HG03457 (cell line): ENCODE results near the gene ERAP2.
A peak's percentile ranks its signal among the peaks of the same experiment; 100 is the strongest.

Experiments used
- ATAC-seq: cut with Tn5 transposase; IDR thresholded peaks from one replicate; pipeline ENCODE4 v1.9.1; 2021; ENCODE audit warnings: moderate number of reproducible peaks; ENCODE audit not compliant: unreplicated experiment

Gene ERAP2

GRCh38 chr5:96896276-96896675 lies 20.0 kb downstream of the ERAP2 start:
- peak; percentile 55 for ATAC-seq

DNA sequence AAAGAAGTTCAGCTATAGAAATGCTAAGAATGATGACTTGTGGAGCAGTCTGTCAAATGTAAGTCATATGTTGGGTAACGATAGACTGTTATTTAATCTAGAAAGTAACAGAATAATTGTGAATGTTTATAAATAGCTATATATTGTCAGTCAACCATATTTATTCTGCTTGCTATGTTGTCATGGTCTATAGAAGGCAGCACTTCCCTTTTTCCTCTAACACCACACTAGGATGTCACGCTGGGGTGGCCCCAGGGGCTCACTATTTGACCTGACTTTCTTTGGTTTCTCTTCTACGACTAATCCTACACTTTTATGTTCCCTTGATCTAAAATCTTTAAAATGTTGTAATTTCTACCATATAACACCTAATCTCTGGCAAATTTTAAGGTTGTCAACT lies 20.5 kb downstream of the ERAP2 start:
- ATAC-seq, result peak; percentile 90

DNA sequence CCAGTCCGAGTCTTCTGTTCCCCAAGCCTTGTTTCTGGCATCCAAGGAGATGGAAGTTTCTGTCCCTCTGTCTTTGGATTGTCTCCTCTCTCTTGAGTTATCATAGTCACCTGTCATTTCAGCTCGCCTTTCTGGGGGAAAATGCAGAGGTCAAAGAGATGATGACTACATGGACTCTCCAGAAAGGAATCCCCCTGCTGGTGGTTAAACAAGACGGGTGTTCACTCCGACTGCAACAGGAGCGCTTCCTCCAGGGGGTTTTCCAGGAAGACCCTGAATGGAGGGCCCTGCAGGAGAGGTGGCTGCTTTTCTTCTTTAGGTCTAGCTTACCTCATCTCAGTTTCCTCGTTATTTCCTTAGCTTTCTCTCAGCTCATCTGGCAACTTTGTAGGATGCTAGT lies 25.1 kb downstream of the ERAP2 start:
- no peak for ATAC-seq

GRCh38 chr5:96901841-96902240 lies 25.5 kb downstream of the ERAP2 start:
- no peak for ATAC-seq

- no peak for ATAC-seq
These were observed 26.6 kb downstream of the ERAP2 start for GRCh38 chr5:96902876-96903275.

DNA sequence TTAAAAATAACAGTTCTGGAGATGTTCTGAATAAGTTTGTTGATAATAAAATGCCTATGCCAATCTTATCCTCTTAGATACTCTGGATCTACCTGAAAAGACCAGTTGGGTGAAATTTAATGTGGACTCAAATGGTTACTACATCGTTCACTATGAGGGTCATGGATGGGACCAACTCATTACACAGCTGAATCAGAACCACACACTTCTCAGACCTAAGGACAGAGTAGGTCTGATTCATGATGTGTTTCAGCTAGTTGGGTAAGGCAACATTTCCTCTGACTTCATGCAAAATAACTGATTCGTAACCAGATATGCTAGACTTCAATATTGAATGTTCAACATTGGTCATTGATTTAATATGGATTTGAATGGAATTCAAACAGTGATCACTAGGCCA lies 27.0 kb downstream of the ERAP2 start:
- ATAC-seq, result no peak

GRCh38 chr5:96904054-96904931 lies 28.0 kb downstream of the ERAP2 start:
- no peak for ATAC-seq

DNA sequence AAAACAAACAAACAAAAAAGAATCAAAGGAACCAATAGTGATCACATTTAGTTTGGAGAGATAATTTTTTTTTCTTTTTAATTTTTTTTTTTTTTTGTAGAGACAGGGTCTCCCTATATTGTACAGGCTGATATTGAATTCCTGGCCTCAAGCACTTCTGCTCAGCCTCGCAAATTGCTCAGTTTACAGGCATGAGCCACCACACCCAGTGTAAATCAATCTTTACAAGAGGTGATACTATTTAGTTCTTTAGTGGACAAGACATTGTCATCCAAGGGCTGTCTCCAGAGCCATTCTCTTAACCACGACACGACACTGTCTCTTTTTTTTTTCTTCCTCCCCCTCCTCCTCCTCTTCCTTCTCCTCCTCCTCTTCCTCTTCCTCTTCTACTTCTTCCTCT lies 29.6 kb downstream of the ERAP2 start:
- ATAC-seq, result no peak

DNA sequence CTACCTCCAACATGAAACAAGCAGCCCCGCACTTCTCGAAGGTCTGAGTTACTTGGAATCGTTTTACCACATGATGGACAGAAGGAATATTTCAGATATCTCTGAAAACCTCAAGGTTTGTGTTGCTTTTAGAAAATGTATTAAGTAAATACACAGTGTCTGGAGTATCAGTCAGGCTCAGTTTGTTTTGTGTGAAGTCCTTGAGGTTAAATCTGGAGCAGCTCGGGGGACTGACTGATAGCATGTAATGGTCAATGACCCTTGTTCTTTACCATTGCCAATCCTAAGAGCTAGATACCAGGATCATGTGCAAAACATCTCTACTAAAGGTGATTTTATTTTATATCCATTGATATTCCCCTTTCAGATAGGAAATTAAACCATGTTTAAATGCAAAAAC lies 32.7 kb downstream of the ERAP2 start:
- ATAC-seq, result no peak

GRCh38 chr5:96909435-96909834 lies 33.1 kb downstream of the ERAP2 start:
- no peak for ATAC-seq

DNA sequence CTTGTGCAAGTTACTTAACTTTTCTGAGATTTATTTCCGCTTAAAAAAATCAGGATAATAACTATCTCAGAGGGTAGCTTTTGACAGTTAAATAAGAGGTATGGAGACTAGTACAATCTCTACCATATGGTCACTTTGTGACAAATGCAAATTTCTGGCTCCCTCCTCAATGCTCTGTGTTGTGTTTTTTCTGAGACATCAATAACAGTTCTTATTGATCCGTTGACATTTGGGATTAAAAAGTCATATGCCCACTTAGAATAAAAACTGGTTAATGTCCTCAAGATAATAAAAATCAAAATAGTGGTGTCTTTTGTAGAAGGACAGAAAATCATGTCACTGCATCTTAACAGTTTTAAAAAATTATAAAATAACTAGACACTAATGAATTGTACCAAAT lies 34.8 kb downstream of the ERAP2 start:
- ATAC-seq, result no peak

GRCh38 chr5:96913233-96913632 lies 36.9 kb downstream of the ERAP2 start:
- no peak for ATAC-seq

DNA sequence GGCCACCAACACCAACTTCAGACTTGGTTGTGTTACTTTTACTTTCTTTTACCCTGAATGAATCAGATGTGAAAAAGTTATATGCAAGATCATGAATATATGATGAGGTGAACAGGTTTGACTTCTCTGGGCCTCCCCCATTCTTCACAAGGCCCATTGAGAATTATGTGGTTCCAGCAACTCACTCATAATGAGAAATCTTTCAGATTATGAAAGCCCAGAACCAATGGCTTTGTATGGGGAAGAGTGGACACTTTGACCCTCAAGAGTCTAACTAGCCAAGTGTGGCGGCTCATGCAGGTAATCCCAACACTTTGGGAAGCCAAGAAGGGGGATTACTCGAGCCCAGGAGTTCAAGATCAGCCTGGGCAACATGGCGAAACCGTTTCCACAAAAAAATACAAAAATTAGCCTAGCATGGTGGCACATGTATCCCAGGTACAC lies 43.5 kb downstream of the ERAP2 start:
- ATAC-seq, result peak; percentile 55

GRCh38 chr5:96920744-96921355 lies 44.5 kb downstream of the ERAP2 start:
- no peak for ATAC-seq

- ATAC-seq, result no peak
These were observed 46.4 kb downstream of the ERAP2 start for GRCh38 chr5:96922499-96923244.

- ATAC-seq, result no peak
These were observed 47.7 kb downstream of the ERAP2 start for GRCh38 chr5:96924016-96924443.

GRCh38 chr5:96926276-96926675 lies 50.0 kb downstream of the ERAP2 start:
- no peak for ATAC-seq

DNA sequence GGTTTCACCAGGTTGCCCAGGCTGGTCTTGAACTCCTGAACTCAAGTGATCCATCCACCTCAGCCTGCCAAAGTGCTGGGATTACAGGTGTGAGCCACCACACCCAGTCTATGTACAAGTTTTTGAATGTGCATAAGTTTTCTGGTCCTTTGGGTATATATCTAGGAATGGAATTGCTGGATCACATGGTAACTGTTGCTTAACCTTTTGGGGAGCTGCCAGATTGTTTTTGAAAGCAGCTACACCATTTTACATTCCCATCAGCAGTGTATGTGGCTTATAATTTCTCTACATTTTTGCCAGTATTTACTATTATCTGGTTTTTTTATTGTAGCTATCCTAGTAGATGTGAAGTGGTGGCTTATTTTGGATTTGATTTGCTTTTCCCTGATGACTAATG lies 50.7 kb downstream of the ERAP2 start:
- ATAC-seq, result no peak

GRCh38 chr5:96928931-96929708 lies 52.8 kb downstream of the ERAP2 start:
- no peak for ATAC-seq

DNA sequence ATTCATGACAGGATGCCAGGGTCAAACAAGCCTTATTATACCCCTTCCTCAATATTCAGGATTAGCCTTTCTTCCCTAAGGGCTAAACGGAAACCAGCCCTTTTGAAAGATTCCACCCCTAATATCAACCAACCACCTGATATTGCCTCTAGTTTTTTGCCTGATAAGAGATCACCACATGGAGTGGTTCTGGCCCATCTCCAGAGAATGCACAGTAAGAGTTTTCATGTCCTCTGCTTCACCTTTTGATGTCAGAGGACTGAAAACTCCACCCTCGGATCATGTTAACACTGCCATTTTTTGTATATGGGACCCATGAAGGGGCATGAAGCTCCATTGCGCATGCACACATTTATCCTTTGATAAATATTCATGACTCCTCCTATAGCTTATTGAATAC lies 53.8 kb downstream of the ERAP2 start:
- ATAC-seq, result no peak

DNA sequence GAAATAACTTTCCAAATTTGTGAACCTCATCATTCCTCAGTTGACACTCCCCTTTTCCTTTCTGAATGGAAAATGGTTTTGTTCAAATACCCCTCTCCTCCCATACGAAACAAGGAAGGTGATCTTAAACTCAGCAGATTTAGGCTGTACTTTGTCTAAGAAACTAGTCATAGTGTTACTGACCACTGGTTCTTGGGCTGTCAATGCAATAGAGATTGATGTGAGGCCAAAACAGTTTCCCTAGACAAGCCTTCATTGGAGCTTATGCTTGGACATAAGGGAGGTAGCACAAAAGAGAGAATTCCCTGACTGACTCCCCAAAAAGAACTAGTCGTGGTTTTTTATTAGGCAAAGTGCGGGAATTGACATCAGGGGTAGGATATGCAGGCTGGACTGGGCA lies 54.3 kb downstream of the ERAP2 start:
- ATAC-seq, result no peak
